ENCODE measurements around the gene MAN1A2.

- TF ChIP-seq CTCF (IDR thresholded peaks at IDR 0.05) (no peak), POLR2A (IDR thresholded peaks at IDR 0.05) (no peak)
These were observed 179.2 kb downstream of the MAN1A2 start for GRCh38 chr1:117546467-117546866.

Measured in uterus (tissue), 2 donors.